PFSK-1 (cell line): ENCODE results near the gene HOOK2.

Experiments
- FOXP2 ChIP-seq: optimal IDR thresholded peaks from 2 replicates; pipeline ENCODE3; 2011; ENCODE audit warnings: borderline replicate concordance, control low read depth, inconsistent platforms; ENCODE audit not compliant: insufficient read depth; ENCODE audit errors: extremely low read length, extremely low read depth
- POLR2AphosphoS5 ChIP-seq: IDR thresholded peaks from 2 replicates; pipeline ENCODE4 v1.6.1; 2012; ENCODE audit warnings: low read depth, mild to moderate bottlenecking, control low read depth, low read length, moderate library complexity
- REST ChIP-seq, 2 experiments: IDR thresholded peaks; 2 replicates each; pipeline versions ENCODE4 v1.6.1 to v1.8.0; 2011 to 2012; ENCODE audit warnings: low read depth in 2 of 2, low read length in 2 of 2, control low read depth in 1 of 2, inconsistent platforms in 1 of 2, mild to moderate bottlenecking in 1 of 2, moderate library complexity in 1 of 2; ENCODE audit not compliant: insufficient read depth in 1 of 2
- SIN3A ChIP-seq: IDR thresholded peaks from 2 replicates; pipeline ENCODE4 v1.6.1; 2012; ENCODE audit warnings: mild to moderate bottlenecking, low read length, moderate library complexity, borderline replicate concordance; ENCODE audit not compliant: insufficient read depth
- TAF1 ChIP-seq: IDR thresholded peaks from 2 replicates; pipeline ENCODE4 v1.6.1; 2012; ENCODE audit warnings: low read length, control low read depth, borderline replicate concordance; ENCODE audit not compliant: insufficient read depth

Gene HOOK2

GRCh38 chr19:12715929-12716328 is 59.4 kb downstream of the HOOK2 start:
- TF ChIP-seq SIN3A (no peak), POLR2AphosphoS5 (no peak), TAF1 (no peak), FOXP2 (no peak), REST (IDR thresholded peaks at IDR 0.05; ENCODE audit: insufficient read depth in 1 of 2, low read depth in 2 of 2, low read length in 2 of 2) (no peak)

- TF ChIP-seq TAF1 = no peak
- no peak for TF ChIP-seq REST (IDR thresholded peaks at IDR 0.05; ENCODE audit: insufficient read depth in 1 of 2, low read depth in 2 of 2, low read length in 2 of 2)
- TF ChIP-seq SIN3A = no peak
- no peak for TF ChIP-seq FOXP2
- TF ChIP-seq POLR2AphosphoS5 = no peak
Measured at GRCh38 chr19:12715102-12715501, 60.2 kb downstream of the HOOK2 start.
